OCI-LY1 (cell line): ENCODE results near the gene CCDC181.

Source experiments
- H2AFZ ChIP-seq: fragments of 200-600 bp; sonication (generic), shearing (Covaris generic); 2 replicates; pipeline ENCODE4 v1.6.0; 2014; ENCODE audit warnings: antibody characterized with exemption, mild to moderate bottlenecking, low read length
- H3F3A ChIP-seq: fragments of 200-600 bp; sonication (generic), shearing (Covaris generic); 2 replicates; pipeline ENCODE4 v1.6.0; 2014; ENCODE audit warnings: mild to moderate bottlenecking, antibody characterized with exemption, low read length, moderate library complexity; ENCODE audit not compliant: insufficient read depth
- H3K27ac ChIP-seq: fragments of 200-600 bp; sonication (generic); 2 replicates; pipeline ENCODE4 v1.5.1; 2014; ENCODE audit warnings: low read length, mixed run types, mild to moderate bottlenecking, low read depth; ENCODE audit not compliant: poor library complexity, severe bottlenecking
- H3K27me3 ChIP-seq: fragments of 200-600 bp; sonication (generic); 2 replicates; pipeline ENCODE4 v1.6.0; 2014; ENCODE audit warnings: antibody characterized with exemption, mild to moderate bottlenecking, low read length, moderate library complexity; ENCODE audit not compliant: insufficient read depth
- H3K36me3 ChIP-seq: fragments of 200-600 bp; sonication (generic); 2 replicates; pipeline ENCODE4 v1.6.1; 2014; ENCODE audit warnings: mild to moderate bottlenecking, antibody characterized with exemption, low read length, moderate library complexity, mixed read lengths; ENCODE audit not compliant: insufficient read depth
- H3K4me1 ChIP-seq: fragments of 200-600 bp; sonication (generic); 2 replicates; pipeline ENCODE4 v1.5.1; 2014; ENCODE audit warnings: mild to moderate bottlenecking, low read length, moderate library complexity; ENCODE audit not compliant: insufficient read depth, severe bottlenecking
- H3K4me2 ChIP-seq: fragments of 200-600 bp; sonication (generic), shearing (Covaris generic); 2 replicates; pipeline ENCODE4 v1.6.1; 2014; ENCODE audit warnings: low read length
- H3K4me3 ChIP-seq: fragments of 200-600 bp; sonication (generic); 2 replicates; pipeline ENCODE4 v1.5.1; 2014; ENCODE audit warnings: low read length, low read depth, mild to moderate bottlenecking, mixed read lengths; ENCODE audit not compliant: poor library complexity, severe bottlenecking
- H3K79me2 ChIP-seq: fragments of 200-600 bp; shearing (Covaris generic); 2 replicates; pipeline ENCODE4 v1.6.1; 2016; ENCODE audit warnings: mixed run types, low read length, mixed read lengths; ENCODE audit not compliant: insufficient read depth
- H3K9ac ChIP-seq: fragments of 200-600 bp; sonication (generic), shearing (Covaris generic); 2 replicates; pipeline ENCODE4 v1.6.1; 2014; ENCODE audit warnings: mild to moderate bottlenecking, low read length, mixed read lengths
- H3K9me2 ChIP-seq: fragments of 200-600 bp; sonication (generic), shearing (Covaris generic); 2 replicates; pipeline ENCODE4 v1.6.1; 2014; ENCODE audit warnings: low read depth, mild to moderate bottlenecking, low read length, mixed read lengths
- H3K9me3 ChIP-seq: fragments of 200-600 bp; shearing (Covaris generic); 2 replicates; pipeline ENCODE4 v1.6.1; 2014; ENCODE audit warnings: low read length, mixed read lengths
- H4K20me1 ChIP-seq: fragments of 200-600 bp; sonication (generic), shearing (Covaris generic); 2 replicates; pipeline ENCODE4 v1.6.0; 2016; ENCODE audit warnings: mild to moderate bottlenecking, low read length; ENCODE audit not compliant: insufficient read depth
- EZH2 ChIP-seq: fragments of 200-600 bp; sonication (generic), shearing (Covaris generic); IDR thresholded peaks from 2 replicates; pipeline ENCODE4 v1.8.0; 2017; ENCODE audit warnings: borderline replicate concordance, mixed run types, mild to moderate bottlenecking, antibody characterized with exemption, low read length, moderate library complexity, mixed read lengths
- TF ChIP-seq, protein P1 (sequence below): fragments of 200-600 bp; sonication (generic), shearing (Covaris generic); IDR thresholded peaks from 2 replicates; pipeline ENCODE4 v1.5.1; 2017; ENCODE audit warnings: mild to moderate bottlenecking, antibody characterized with exemption, low read length, moderate library complexity, mixed read lengths

CCDC181 gene

GRCh38 chr1:169383449-169383848 is 43.8 kb downstream of the CCDC181 start:
- Histone ChIP-seq H3K4me3 (no peak overlapping the region), H3K9me3 (no peaks in the 10 kb centered on the region), H3K36me3 (peaks cover 61% of the 10 kb centered on the region; the same call in 1 of the 2 replicates), H3K4me1 (no peaks in the 10 kb centered on the region), H3K9me2 (no peaks in the 10 kb centered on the region), H3K79me2 (no peaks in the 10 kb centered on the region), H3K4me2 (no peak overlapping the region), H3K27me3 (no peaks in the 10 kb centered on the region), H2AFZ (no peak overlapping the region), H3K27ac (no peak overlapping the region), H4K20me1 (no peaks in the 10 kb centered on the region), H3F3A (no peaks in the 10 kb centered on the region), H3K9ac (no peak overlapping the region)
- TF ChIP-seq, protein P1, sequence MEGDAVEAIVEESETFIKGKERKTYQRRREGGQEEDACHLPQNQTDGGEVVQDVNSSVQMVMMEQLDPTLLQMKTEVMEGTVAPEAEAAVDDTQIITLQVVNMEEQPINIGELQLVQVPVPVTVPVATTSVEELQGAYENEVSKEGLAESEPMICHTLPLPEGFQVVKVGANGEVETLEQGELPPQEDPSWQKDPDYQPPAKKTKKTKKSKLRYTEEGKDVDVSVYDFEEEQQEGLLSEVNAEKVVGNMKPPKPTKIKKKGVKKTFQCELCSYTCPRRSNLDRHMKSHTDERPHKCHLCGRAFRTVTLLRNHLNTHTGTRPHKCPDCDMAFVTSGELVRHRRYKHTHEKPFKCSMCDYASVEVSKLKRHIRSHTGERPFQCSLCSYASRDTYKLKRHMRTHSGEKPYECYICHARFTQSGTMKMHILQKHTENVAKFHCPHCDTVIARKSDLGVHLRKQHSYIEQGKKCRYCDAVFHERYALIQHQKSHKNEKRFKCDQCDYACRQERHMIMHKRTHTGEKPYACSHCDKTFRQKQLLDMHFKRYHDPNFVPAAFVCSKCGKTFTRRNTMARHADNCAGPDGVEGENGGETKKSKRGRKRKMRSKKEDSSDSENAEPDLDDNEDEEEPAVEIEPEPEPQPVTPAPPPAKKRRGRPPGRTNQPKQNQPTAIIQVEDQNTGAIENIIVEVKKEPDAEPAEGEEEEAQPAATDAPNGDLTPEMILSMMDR, result no peak
- TF ChIP-seq EZH2, result no peak

- Histone ChIP-seq H2AFZ (no peak overlapping the region), H3K4me2 (no peak overlapping the region), H3K9ac (no peak overlapping the region), H3K36me3 (peaks cover 68% of the 10 kb centered on the region), H3K9me2 (no peaks in the 10 kb centered on the region), H3F3A (no peaks in the 10 kb centered on the region), H4K20me1 (no peaks in the 10 kb centered on the region), H3K4me3 (no peak overlapping the region), H3K9me3 (no peaks in the 10 kb centered on the region), H3K79me2 (no peaks in the 10 kb centered on the region), H3K27ac (no peak overlapping the region), H3K27me3 (no peaks in the 10 kb centered on the region), H3K4me1 (no peaks in the 10 kb centered on the region)
- TF ChIP-seq, protein P1, result no peak
- TF ChIP-seq EZH2, result no peak
Observed at GRCh38 chr1:169381162-169381561, 46.1 kb downstream of the CCDC181 start.

DNA sequence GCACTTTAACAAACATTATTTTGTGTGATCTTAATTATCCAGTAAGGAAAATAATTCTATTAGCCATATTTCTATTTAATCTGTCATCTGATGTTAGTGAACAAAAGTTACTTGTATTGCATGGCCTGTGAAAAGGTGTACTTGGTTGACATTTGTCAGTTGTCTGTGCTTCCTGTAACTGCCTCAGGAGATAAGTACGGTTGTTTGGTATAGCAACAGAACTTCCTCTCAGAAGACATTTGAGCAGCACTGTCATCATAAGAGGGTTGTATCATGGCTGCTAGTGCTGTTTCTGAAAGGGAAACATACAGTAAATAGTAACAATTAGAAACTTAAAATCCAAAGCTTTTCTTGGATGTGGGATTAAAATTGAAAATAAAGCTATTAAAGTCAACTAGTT is 55.9 kb downstream of the CCDC181 start:
- no peak overlapping the region for H2AFZ ChIP-seq
- no peaks in the 10 kb centered on the region for H3K9me2 ChIP-seq
- no peaks in the 10 kb centered on the region for H3F3A ChIP-seq
- no peaks in the 10 kb centered on the region for H3K9me3 ChIP-seq
- H3K4me3 ChIP-seq, result no peak overlapping the region
- peaks cover 29% of the 10 kb centered on the region for H3K4me1 ChIP-seq
- TF ChIP-seq, protein P1, result no peak
- no peak for TF ChIP-seq EZH2
- H3K9ac ChIP-seq, result no peak overlapping the region
- peaks cover 20% of the 10 kb centered on the region; the same call in 1 of the 2 replicates for H3K36me3 ChIP-seq
- no peaks in the 10 kb centered on the region for H4K20me1 ChIP-seq
- H3K27me3 ChIP-seq, result no peaks in the 10 kb centered on the region
- no peak overlapping the region for H3K4me2 ChIP-seq
- H3K79me2 ChIP-seq, result peaks cover 15% of the 10 kb centered on the region
- no peak overlapping the region for H3K27ac ChIP-seq
